CD1c-positive myeloid dendritic cell (primary cell): Measurements from ENCODE around the gene TNP2.
A peak's percentile ranks its signal among the peaks of the same experiment; 100 is the strongest.
"Not testable (repeated sequence)": the region's sequence is repeated elsewhere in the genome, so short reads cannot be mapped to it uniquely, and the experiment has no call there.

Experiments
- DNase-seq: peaks from one replicate; pipeline ENCODE4 v3.0.0-alpha.2; 2016; ENCODE audit errors: extremely low spot score

TNP2 gene

GRCh38 chr16:11220507-11220906 is 48.6 kb downstream of the TNP2 start:
- not testable (repeated sequence) for DNase-seq

GRCh38 chr16:11219178-11219577 is 49.9 kb downstream of the TNP2 start:
- DNase-seq: peak; percentile 58

GRCh38 chr16:11218604-11218962 is 50.5 kb downstream of the TNP2 start:
- DNase-seq: no peak
